ENCODE data around the gene EZH1. TPM values are rescaled to one million over a fixed set of nuclear protein-coding genes. Genes with fewer than 3 reads are reported as not detected.

EZH1 gene
- total and polyA plus RNA-seq, 2 experiments from 2014 or later: 22.4 to 22.8 TPM

DNA sequence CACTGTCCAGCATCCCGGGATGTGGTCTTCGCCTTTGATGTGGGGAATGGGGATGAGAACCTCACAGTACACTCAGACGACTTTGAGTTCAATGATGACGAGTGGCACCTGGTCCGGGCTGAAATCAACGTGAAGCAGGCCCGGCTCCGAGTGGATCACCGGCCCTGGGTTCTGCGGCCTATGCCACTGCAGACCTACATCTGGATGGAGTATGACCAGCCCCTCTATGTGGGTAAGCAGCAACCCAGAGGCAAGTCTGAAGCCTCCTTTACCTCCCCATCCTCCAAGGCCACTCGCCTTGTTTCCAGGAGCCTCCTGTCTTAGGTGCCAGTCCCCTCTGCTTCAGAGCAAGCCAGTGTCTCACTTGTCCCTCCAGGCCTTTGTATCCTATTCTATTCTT is 52.4 kb downstream of the EZH1 start:
- Histone ChIP-seq H3K9ac (no peak overlapping the region), H3K27ac (no peak overlapping the region), H3K9me2 (ENCODE audit: insufficient read depth) (no peaks in the 10 kb centered on the region), H3K9me3 (ENCODE audit: low read depth) (no peaks in the 10 kb centered on the region), H3K36me3 (ENCODE audit: low read depth) (no peaks in the 10 kb centered on the region), H3K4me2 (ENCODE audit: unreplicated experiment) (no peak overlapping the region), H3K27me3 (replicated peaks; ENCODE audit: insufficient read depth) (no peaks in the 10 kb centered on the region), H3F3A (ENCODE audit: insufficient read depth) (no peaks in the 10 kb centered on the region), H3K79me2 (ENCODE audit: insufficient read depth) (no peaks in the 10 kb centered on the region), H2AFZ (no peak overlapping the region), H4K20me1 (ENCODE audit: insufficient read depth) (no peaks in the 10 kb centered on the region), H3K4me3 (no peak overlapping the region), H3K4me1 (ENCODE audit: insufficient read depth) (no peaks in the 10 kb centered on the region)
- 87 to 88% methylated on average over 11 of the region's 11 CpGs for WGBS, 2 experiments (ENCODE audit: low coverage in 1 of 2, low lambda C conversion rate in 2 of 2, missing lambda C conversion rate in 2 of 2)
- in situ Hi-C loops (cut with MboI): no loop called here
- no peak for DNase-seq
- TF ChIP-seq EZH2 (IDR thresholded peaks at IDR 0.05; ENCODE audit: insufficient read depth, poor library complexity, severe bottlenecking) (no peak), EZH2phosphoT487 (IDR thresholded peaks at IDR 0.05; ENCODE audit: insufficient read depth, low read depth) (no peak)

DNA sequence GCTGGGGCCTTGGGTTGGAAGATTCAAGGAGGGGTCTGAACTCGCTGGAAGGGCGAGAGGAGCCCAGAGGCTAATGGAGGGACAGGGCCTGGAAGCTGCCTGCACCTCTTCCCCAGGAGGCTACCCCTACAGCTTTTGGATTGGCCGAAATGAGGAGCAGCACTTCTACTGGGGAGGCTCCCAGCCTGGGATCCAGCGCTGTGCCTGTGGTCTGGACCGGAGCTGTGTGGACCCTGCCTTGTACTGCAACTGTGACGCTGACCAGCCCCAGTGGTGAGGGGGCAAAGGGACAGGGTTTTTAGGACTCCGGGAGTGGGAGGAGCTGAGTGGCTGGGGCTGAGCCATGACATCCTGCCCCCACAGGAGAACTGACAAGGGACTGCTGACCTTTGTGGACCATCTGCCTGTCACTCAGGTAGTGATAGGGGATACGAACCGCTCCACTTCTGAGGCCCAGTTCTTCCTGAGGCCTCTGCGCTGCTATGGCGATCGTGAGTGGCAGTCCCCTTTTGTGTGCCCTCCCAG is 53.8 kb downstream of the EZH1 start:
- DNase-seq: no peak
- no peak for TF ChIP-seq EZH2phosphoT487 (IDR thresholded peaks at IDR 0.05; ENCODE audit: insufficient read depth, low read depth)
- no peak for TF ChIP-seq EZH2 (IDR thresholded peaks at IDR 0.05; ENCODE audit: insufficient read depth, poor library complexity, severe bottlenecking)
- H3K9ac ChIP-seq: no peak overlapping the region
- no peak overlapping the region for H3K27ac ChIP-seq
- no peaks in the 10 kb centered on the region for H3K9me2 ChIP-seq (ENCODE audit: insufficient read depth)
- no peak overlapping the region for H3K4me2 ChIP-seq (ENCODE audit: unreplicated experiment)
- H3K27me3 ChIP-seq (replicated peaks; ENCODE audit: insufficient read depth): no peaks in the 10 kb centered on the region
- H2AFZ ChIP-seq: no peak overlapping the region
- no peaks in the 10 kb centered on the region for H3K79me2 ChIP-seq (ENCODE audit: insufficient read depth)
- WGBS, 2 experiments (ENCODE audit: low coverage in 1 of 2, low lambda C conversion rate in 2 of 2, missing lambda C conversion rate in 2 of 2): 94 to 95% methylated on average over 12 of the region's 12 CpGs
- H3K4me1 ChIP-seq (ENCODE audit: insufficient read depth): no peaks in the 10 kb centered on the region
- H3F3A ChIP-seq (ENCODE audit: insufficient read depth): no peaks in the 10 kb centered on the region
- H3K9me3 ChIP-seq (ENCODE audit: low read depth): no peaks in the 10 kb centered on the region
- in situ Hi-C loops (cut with MboI): no loop called here
- no peak overlapping the region for H3K4me3 ChIP-seq
- no peaks in the 10 kb centered on the region for H4K20me1 ChIP-seq (ENCODE audit: insufficient read depth)
- no peaks in the 10 kb centered on the region for H3K36me3 ChIP-seq (ENCODE audit: low read depth)

DNA sequence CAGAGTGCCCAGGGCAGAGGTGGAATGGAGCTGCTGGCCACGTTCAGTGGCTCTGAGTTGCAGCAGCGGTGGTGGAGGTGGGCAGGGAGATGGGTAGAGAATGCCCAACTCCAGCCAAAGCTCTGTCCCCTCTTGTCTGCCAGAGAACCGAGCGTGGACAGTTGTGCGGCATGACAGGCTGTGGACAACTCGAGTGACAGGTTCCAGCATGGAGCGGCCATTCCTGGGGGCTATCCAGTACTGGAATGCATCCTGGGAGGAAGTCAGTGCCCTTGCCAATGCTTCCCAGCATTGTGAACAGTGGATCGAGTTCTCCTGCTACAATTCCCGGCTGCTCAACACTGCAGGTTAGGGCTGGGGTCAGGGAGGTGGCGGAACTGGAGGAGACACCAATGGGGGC is 54.2 kb downstream of the EZH1 start:
- no peaks in the 10 kb centered on the region for H3F3A ChIP-seq (ENCODE audit: insufficient read depth)
- DNase-seq: no peak
- H3K9ac ChIP-seq: no peak overlapping the region
- H2AFZ ChIP-seq: no peak overlapping the region
- no peak overlapping the region for H3K4me3 ChIP-seq
- no peak overlapping the region for H3K27ac ChIP-seq
- H4K20me1 ChIP-seq (ENCODE audit: insufficient read depth): no peaks in the 10 kb centered on the region
- no peaks in the 10 kb centered on the region for H3K9me2 ChIP-seq (ENCODE audit: insufficient read depth)
- TF ChIP-seq EZH2phosphoT487 (IDR thresholded peaks at IDR 0.05; ENCODE audit: insufficient read depth, low read depth) (no peak), EZH2 (IDR thresholded peaks at IDR 0.05; ENCODE audit: insufficient read depth, poor library complexity, severe bottlenecking) (no peak)
- 80 to 83% methylated on average over 9 to 10 of the region's 10 CpGs for WGBS, 2 experiments (ENCODE audit: low coverage in 1 of 2, low lambda C conversion rate in 2 of 2, missing lambda C conversion rate in 2 of 2)
- no peaks in the 10 kb centered on the region for H3K27me3 ChIP-seq (replicated peaks; ENCODE audit: insufficient read depth)
- H3K36me3 ChIP-seq (ENCODE audit: low read depth): no peaks in the 10 kb centered on the region
- H3K4me1 ChIP-seq (ENCODE audit: insufficient read depth): no peaks in the 10 kb centered on the region
- no peak overlapping the region for H3K4me2 ChIP-seq (ENCODE audit: unreplicated experiment)
- no peaks in the 10 kb centered on the region for H3K9me3 ChIP-seq (ENCODE audit: low read depth)
- in situ Hi-C loops (cut with MboI): no loop called here
- no peaks in the 10 kb centered on the region for H3K79me2 ChIP-seq (ENCODE audit: insufficient read depth)

DNA sequence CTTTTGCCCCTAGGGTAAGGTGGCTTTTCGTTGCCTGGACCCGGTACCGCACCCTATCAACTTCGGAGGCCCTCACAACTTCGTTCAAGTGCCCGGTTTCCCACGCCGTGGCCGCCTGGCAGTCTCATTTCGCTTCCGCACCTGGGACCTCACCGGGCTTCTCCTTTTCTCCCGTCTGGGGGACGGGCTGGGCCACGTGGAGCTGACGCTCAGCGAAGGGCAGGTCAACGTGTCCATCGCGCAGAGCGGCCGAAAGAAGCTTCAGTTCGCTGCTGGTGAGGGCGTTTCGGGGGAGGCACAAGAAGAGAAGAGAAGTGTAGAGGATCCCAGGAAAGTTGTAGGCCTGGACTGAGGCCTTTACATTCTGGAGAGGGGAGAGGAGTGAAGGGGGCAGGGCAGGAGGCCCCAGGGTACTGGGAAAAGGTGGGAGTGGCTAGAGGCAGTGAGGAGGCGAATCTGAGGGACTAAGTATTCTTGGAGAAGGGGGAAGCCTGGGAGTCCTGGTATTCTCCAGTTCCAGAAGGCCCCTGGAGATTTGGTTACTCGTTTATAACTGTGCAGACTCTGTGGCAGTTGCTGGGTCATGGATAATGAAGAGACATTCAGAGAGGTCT is 57.0 kb downstream of the EZH1 start:
- Histone ChIP-seq H3K9ac (no peak overlapping the region), H3K9me3 (ENCODE audit: low read depth) (no peaks in the 10 kb centered on the region), H3K4me3 (no peak overlapping the region), H3K9me2 (ENCODE audit: insufficient read depth) (no peaks in the 10 kb centered on the region), H3K36me3 (ENCODE audit: low read depth) (no peaks in the 10 kb centered on the region), H3F3A (ENCODE audit: insufficient read depth) (no peaks in the 10 kb centered on the region), H3K27me3 (replicated peaks; ENCODE audit: insufficient read depth) (no peaks in the 10 kb centered on the region), H3K4me1 (ENCODE audit: insufficient read depth) (no peaks in the 10 kb centered on the region), H3K27ac (no peak overlapping the region), H3K4me2 (ENCODE audit: unreplicated experiment) (no peak overlapping the region), H2AFZ (no peak overlapping the region), H4K20me1 (ENCODE audit: insufficient read depth) (no peaks in the 10 kb centered on the region), H3K79me2 (ENCODE audit: insufficient read depth) (no peaks in the 10 kb centered on the region)
- 85 to 86% methylated on average over 26 to 27 of the region's 27 CpGs for WGBS, 2 experiments (ENCODE audit: low coverage in 1 of 2, low lambda C conversion rate in 2 of 2, missing lambda C conversion rate in 2 of 2)
- in situ Hi-C loops (cut with MboI): no loop called here
- no peak for DNase-seq
- TF ChIP-seq EZH2 (IDR thresholded peaks at IDR 0.05; ENCODE audit: insufficient read depth, poor library complexity, severe bottlenecking) (no peak), EZH2phosphoT487 (IDR thresholded peaks at IDR 0.05; ENCODE audit: insufficient read depth, low read depth) (no peak)

Data from GM23248 (cell line).